NCI-H524 (cell line): ENCODE results near the gene FXR1.
"Not testable (repeated sequence)": the region's sequence is repeated elsewhere in the genome, so short reads cannot be mapped to it uniquely, and the experiment has no call there.

Experiments used
- DNase-seq, 2 experiments: peaks; one replicate each; lab custom pipeline; 2025; lab: John Stamatoyannopoulos, UW

FXR1 gene

GRCh38 chr3:180912304-180913296, at the start of gene FXR1:
FXR1 (plus strand) TSS chr3:180912670; CDS start chr3:180912686, 16 bp downstream.
- peak; percentile 91 to 95 for DNase-seq

GRCh38 chr3:180870008-180870699, 42.3 kb upstream of the FXR1 start:
- DNase-seq: no peak

- no peak for DNase-seq
Measured at GRCh38 chr3:180871901-180872300, 40.6 kb upstream of the FXR1 start.

- not testable (repeated sequence) for DNase-seq
Measured at GRCh38 chr3:180872430-180872829, 40.0 kb upstream of the FXR1 start.

- no peak for DNase-seq
Measured at GRCh38 chr3:180875124-180875698, 37.3 kb upstream of the FXR1 start.

GRCh38 chr3:180881065-180881801, 31.2 kb upstream of the FXR1 start:
- DNase-seq: no peak

GRCh38 chr3:180882115-180882514, 30.4 kb upstream of the FXR1 start:
- DNase-seq: no peak

- no peak for DNase-seq
Measured at GRCh38 chr3:180888992-180889560, 23.4 kb upstream of the FXR1 start.

GRCh38 chr3:180898572-180898971, 13.9 kb upstream of the FXR1 start:
- DNase-seq: no peak

- DNase-seq: no peak
Measured at GRCh38 chr3:180909369-180910127, 2.9 kb upstream of the FXR1 start.

- DNase-seq: no peak
Measured at GRCh38 chr3:180910823-180911222, 1.6 kb upstream of the FXR1 start.

- DNase-seq: no peak
Measured at GRCh38 chr3:180911876-180912303, 580 bp upstream of the FXR1 start.

- peak; percentile 43 to 49 for DNase-seq
Measured at GRCh38 chr3:180913581-180914404, 1.3 kb downstream of the FXR1 start.

GRCh38 chr3:180918542-180918941, 6.1 kb downstream of the FXR1 start:
- DNase-seq: no peak

- no peak for DNase-seq
Measured at GRCh38 chr3:180922242-180922641, 9.8 kb downstream of the FXR1 start.

- DNase-seq: no peak
Measured at GRCh38 chr3:180923561-180923960, 11.1 kb downstream of the FXR1 start.

- DNase-seq: no peak
Measured at GRCh38 chr3:180926526-180926925, 14.1 kb downstream of the FXR1 start.

GRCh38 chr3:180929376-180929775, 16.9 kb downstream of the FXR1 start:
- DNase-seq: no peak

GRCh38 chr3:180930526-180930925, 18.1 kb downstream of the FXR1 start:
- DNase-seq: no peak

GRCh38 chr3:180932819-180933218, 20.3 kb downstream of the FXR1 start:
- no peak for DNase-seq
